SK-N-SH treated with all-trans-retinoic acid at 6 μM for 48 hours (cell line): ENCODE results near the gene TTL.

Experiments used
- ARNTL ChIP-seq: fragments of 450-650 bp; formaldehyde crosslinking; IDR thresholded peaks from 2 replicates; pipeline ENCODE4 v1.5.0; 2020; ENCODE audit warnings: low read depth, mild to moderate bottlenecking, moderate library complexity, borderline replicate concordance
- OSR1 ChIP-seq: fragments of 250-450 bp; sonication (Bioruptor Pico); IDR thresholded peaks from 2 replicates; pipeline ENCODE4 v1.8.0; 2022; ENCODE audit warnings: moderate library complexity, mild to moderate bottlenecking, inconsistent platforms
- PPARA ChIP-seq: fragments of 250-450 bp; sonication (Bioruptor Pico); IDR thresholded peaks from 2 replicates; pipeline ENCODE4 v1.5.0; 2020; ENCODE audit warnings: mild to moderate bottlenecking, borderline replicate concordance
- RARB ChIP-seq: fragments of 250-450 bp; sonication (Bioruptor Pico); IDR thresholded peaks from 2 replicates; pipeline ENCODE4 v1.8.0; 2021; ENCODE audit warnings: mild to moderate bottlenecking, moderate library complexity
- TF ChIP-seq, protein P1 (sequence below): fragments of 250-450 bp; sonication (Bioruptor Pico); IDR thresholded peaks from 2 replicates; pipeline ENCODE4 v1.8.0; 2021; ENCODE audit warnings: low read depth, mild to moderate bottlenecking, moderate library complexity, borderline replicate concordance

- TF ChIP-seq, protein P1, sequence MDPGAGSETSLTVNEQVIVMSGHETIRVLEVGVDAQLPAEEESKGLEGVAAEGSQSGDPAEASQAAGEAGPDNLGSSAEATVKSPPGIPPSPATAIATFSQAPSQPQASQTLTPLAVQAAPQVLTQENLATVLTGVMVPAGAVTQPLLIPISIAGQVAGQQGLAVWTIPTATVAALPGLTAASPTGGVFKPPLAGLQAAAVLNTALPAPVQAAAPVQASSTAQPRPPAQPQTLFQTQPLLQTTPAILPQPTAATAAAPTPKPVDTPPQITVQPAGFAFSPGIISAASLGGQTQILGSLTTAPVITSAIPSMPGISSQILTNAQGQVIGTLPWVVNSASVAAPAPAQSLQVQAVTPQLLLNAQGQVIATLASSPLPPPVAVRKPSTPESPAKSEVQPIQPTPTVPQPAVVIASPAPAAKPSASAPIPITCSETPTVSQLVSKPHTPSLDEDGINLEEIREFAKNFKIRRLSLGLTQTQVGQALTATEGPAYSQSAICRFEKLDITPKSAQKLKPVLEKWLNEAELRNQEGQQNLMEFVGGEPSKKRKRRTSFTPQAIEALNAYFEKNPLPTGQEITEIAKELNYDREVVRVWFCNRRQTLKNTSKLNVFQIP (CRISPR knock-in tag) = no peak
- no peak for TF ChIP-seq ARNTL (CRISPR knock-in tag)
- no peak for TF ChIP-seq PPARA (CRISPR knock-in tag)
- TF ChIP-seq OSR1 (CRISPR knock-in tag) = no peak
- no peak for TF ChIP-seq RARB (CRISPR knock-in tag)
Measured at GRCh38 chr2:112585400-112585799, 103.4 kb downstream of the TTL start.
